Posterior cingulate gyrus (tissue), 11 donors: Measurements from ENCODE around the gene RBM7.

Experiments
- DNase-seq, 10 donors: peaks; one replicate each; pipeline versions ENCODE4 v3.0.0 to v3.0.0-alpha.2; 2020 to 2021; ENCODE audit warnings: mixed read lengths in 3 of 10
- intact Hi-C: fragments of 100-400 bp; cut with DNase I; formaldehyde crosslinking; loops from one replicate; pipeline ENCODE4 v1.15.1; 2023

Gene RBM7

DNA sequence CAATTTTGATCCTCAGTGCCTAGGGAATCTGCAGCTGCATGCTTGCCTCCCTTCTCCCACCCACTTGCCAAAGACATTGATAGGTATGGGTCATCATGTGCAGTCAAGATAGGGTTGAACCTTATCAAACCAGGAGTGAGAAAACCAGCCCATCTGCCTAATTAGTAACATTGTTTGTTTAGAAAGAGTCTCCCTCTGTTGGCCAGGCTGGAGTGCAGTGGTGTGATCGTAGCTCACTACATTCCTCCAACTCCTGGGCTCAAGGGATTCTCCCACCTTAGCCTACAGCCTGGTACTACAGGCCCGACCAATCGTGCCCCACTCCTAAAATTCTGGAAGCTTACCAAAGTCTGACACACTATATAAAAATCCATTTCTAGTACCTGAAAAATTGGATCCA lies 4.7 kb upstream of the RBM7 start:
- intact Hi-C loops = loop anchor here (5.0 kb wide), 1 partner anchor 48 kb away; no protein-coding TSS in a partner anchor
- no peak for DNase-seq

DNA sequence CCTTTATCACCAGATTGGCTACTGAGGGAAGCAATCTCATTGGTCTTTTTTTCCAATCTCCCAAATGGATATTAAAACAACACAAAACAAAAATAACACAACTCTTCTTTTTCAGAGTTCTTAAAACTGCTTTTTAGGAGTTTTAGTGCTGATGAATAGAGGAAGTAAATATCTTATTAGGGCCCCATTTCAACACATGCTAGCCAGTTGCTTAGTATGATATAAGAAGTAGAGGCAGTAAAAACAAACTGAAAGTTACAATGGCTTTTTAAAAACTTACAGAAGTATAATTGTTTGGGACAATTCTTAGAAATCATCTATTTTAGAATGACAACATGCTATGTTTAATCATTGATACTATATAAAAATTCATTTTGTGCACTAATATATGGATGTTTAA lies 3.5 kb upstream of the RBM7 start:
- intact Hi-C loops = loop anchor here (5.0 kb wide), 1 partner anchor 50 kb away; no protein-coding TSS in a partner anchor

DNA sequence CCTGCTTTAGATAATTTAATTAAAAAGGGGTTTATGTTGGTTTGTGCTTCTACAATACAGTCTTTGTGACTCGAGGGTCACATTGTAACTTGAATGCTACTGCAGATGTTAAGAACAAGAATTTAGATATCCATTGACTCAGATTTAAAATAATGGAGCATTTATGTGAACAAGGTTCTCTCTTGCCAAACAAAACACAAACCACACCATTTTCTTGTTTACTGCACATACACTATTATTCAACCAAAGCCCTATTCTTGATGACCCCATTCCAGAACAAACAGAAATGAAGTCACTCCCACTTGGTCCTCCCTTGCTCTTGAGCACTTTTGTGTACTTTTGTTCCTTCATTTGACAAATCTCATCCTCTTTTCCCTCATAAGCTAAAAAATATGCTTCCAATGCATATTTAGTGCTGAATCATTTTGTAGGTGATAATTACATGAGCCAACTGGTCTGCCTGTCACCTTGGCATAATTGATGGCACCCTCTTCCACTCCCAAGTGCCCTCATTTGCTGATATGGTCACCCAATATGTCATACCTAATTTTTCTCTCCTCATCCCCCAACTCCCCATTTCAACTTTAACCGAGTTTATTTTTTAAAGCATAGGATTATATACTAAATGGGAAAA lies 3.0 kb upstream of the RBM7 start:
- DNase-seq = no peak
- intact Hi-C loops = loop anchor here (5.0 kb wide), 1 partner anchor 50 kb away; no protein-coding TSS in a partner anchor

More for the DNA sequence above, 3.5 kb upstream of the RBM7 start:
- no peak for DNase-seq

DNA sequence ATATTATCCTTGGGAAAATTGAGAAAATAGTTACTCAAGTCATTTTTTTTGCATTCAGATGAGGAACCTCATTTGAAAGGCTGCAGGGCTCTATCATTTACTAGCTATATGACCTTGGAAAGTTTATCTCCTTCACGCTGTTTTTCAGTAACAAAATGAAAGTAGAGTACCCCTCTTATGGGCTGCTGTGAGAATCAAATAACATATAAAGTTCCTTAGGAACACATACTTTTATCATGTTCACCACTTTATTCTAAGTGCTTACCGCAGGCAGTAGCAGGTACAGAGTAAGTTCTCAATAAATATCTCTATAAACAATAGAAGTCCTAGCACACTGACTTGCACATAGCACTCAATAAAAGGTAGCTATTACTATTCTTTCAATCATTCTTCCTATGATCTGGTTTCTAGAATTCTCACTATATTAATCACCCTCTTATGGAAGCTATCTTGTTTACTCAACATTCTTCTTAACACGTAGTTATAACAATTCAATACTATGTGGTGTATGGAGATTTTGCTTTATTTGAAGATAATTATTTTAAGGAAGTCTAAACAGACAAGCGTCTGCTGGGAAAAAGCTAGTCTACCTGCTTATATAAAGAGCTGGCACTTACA lies 2.1 kb upstream of the RBM7 start:
- DNase-seq = no peak

DNA sequence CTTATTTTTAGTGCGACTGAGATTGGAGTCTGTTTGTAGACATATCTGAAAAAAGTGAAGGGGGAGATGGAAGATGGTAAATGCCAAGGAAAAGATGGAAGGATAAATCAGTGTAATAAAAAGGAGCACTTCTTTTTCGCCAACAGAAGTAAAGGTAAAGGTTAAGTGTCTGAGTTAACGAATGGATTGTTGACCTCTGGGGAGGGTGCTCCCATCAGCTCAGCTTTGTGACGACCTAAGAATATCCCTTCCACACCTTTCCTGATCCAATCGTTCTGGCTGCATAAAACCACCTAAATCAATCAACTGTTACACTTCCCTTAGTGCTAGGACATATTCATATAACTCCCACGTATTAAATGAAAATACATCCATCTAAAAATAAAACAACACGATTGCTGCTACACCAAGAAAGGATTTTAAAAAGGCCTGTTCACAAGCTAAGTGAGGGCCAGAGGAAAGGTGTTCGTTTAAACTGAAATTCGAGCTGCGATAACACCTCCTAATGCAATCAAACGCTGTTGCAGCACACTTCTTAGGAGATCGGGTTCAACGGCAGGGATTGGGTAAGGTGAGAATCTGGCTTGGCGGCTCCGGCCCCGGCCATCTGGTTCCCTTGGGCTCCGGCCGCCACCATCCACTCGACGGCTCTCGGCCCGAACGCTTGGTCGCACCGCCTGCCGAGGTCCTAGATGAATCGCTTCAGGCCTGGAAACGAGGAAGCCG lies 813 bp upstream of the RBM7 start:
- intact Hi-C loops = loop anchor here (1.0 to 5.0 kb wide), 2 partner anchors 40 to 52 kb away; partner anchors contain the start of gene REXO2
- peak in 1 of 10 donors; percentile 80 for DNase-seq

More for the DNA sequence above, 2.1 kb upstream of the RBM7 start:
- intact Hi-C loops = loop anchor here (5.0 kb wide), 1 partner anchor 51 kb away; no protein-coding TSS in a partner anchor

DNA sequence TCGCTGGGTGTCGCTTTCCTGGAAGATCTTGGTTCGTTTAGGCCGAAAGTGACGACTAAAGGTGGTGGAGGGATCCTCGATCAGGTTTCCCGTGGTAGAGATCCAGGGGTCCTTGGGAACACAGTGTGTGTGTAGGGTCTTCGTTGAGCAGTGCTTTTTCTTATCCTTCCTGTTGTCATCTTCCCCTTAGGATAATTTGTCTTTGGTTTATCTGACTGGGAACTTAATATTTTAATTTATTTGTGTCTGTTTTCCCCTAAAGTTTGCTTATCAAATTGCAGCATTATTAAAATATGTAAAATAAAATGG lies 403 bp downstream of the RBM7 start:
- intact Hi-C loops = loop anchor here (1.0 kb wide), 1 partner anchor 38 kb away; the partner anchor contains the start of gene REXO2
- DNase-seq = no peak

DNA sequence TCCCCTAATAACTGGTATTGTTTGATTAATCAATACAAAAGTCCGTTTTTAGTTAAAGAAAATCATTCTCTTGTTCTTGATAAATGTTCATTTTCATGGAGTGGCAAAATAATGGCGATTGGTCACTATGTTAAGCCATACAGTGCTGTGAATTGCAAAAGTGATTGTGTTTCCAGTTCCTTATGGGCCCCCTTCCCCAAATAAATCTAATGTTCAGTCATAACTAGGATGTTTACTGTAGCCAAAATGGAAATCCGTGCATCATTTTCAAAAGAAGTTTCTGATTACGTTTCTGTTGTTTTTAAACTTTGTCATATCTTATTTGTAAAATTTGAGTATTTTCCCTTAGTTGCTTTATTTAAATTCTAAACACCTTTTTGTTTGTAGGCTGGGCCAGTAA lies 845 bp downstream of the RBM7 start:
- intact Hi-C loops = no loop called here
- DNase-seq = no peak

DNA sequence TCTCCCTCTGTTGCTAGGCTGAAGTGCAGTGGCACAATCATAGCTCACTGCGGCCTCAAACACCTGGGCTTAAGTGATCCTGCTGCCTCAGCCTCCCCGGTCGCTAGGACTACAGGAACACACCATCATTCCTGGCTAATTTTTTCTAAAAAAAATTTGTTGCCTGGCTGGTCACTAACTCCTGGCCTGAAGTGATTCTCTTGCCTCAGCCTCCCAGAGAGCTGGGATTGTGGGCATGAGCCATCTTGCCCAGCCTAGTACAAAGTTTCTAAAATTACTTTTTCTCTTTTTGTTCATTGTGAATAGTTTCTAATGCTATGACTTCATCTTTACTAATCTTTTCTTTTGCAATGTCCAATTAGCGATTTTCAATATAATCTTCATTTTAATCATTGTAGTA lies 12.5 kb downstream of the RBM7 start:
- intact Hi-C loops = no loop called here

DNA sequence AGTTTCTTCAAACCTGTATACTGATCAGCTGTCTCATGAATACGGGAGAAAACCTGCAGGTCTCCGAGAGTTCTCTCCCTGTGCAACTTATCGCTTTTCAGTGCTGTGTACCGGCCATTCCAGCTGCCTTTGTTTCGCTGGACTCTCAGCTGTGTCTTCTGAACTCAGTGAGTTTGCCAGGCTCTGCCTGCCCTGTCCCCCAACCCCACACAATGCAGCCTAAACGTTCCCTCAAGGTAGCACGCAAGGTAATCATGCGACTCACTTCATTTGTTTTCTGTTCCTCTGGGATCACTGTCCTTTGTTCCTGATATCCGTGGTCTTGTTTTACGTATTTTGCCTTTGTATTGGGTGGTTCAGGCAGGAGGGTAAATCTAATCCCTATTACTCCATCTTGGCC lies 13.5 kb downstream of the RBM7 start:
- peak in 1 of 10 donors; percentile 55 for DNase-seq
- intact Hi-C loops = no loop called here

More for the DNA sequence above, 12.5 kb downstream of the RBM7 start:
- DNase-seq = no peak

DNA sequence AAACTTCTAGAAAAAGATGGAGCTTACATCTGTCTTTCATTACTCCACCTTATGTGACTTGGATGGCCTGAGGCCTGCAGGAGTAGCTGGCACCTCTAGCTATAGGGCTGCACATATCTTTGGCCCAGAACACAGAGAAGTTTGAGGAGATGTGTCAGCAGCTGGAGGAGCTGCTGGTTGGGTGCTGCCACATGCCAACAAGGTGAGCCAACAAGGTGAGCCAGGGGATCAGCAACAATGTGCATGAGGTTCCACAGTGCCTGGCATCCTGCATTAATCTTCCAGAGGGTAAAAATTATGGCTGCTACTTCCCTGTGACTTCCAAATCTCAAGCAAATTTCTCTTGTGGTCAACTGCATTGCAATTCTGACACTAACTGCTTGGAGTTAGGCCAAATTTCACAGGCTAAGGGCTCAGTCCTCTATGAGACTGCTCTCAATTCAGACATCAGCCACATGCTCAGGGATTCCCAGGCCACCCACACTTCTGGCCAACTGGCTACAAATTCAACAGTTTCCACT lies 16.0 kb downstream of the RBM7 start:
- intact Hi-C loops = no loop called here
- DNase-seq = no peak

DNA sequence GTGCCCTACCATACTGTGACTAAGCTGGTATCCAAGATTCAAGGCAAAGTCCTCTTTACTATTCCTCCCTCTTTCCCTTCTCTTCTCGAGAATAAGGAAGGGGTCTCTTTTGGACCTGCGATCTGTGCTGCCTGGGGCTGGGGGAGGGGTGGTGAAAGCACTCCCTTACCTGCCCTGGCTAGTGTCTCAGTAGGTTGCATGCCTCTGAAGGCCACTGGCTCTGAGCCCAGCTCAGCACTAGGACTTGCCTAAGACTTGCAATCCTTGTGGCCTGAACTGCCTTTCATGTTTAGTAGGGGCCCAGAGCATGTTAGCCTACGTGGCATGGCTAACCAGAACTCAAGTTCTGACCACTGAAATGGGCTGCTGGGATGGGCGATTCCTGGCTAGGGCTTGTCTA lies 25.8 kb downstream of the RBM7 start:
- intact Hi-C loops = no loop called here
- no peak for DNase-seq

DNA sequence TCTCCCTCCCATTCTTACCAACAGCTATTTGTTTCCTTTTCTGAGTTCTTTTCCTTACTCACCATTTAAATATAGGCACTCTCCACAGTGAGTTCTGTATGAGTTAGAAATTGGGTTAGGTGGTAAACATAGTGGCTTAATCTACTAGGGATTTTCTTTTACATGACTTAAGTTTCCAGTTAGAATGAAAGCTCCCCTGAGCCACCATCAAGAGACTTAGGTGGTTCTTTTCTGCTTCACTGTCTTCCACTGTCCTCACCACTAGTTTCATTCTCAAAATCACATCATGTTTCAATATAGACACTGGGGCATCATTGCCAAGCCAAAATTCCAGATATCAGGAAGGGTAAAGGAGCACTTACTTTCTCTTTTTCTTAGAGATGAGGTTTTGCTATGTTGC lies 29.8 kb downstream of the RBM7 start:
- no peak for DNase-seq
- intact Hi-C loops = no loop called here

DNA sequence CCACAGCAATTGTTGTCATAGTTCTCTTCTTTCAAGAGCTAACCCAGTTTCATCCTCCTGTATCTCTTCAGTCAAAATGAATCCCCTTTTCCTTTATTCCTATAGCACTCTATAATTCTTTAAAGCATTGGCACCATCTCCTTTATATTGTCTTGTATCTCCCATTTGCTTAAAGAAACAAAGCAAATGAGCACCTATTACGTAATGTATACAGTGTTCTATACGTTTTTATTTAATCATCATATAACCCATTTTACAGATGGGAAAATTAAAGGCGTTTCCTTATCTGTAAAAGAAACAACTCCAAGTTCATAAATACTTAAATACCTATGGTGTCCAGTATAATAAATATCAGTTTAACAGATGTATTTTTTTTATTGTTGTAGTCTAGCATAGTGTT lies 32.4 kb downstream of the RBM7 start:
- DNase-seq = no peak
- intact Hi-C loops = no loop called here

DNA sequence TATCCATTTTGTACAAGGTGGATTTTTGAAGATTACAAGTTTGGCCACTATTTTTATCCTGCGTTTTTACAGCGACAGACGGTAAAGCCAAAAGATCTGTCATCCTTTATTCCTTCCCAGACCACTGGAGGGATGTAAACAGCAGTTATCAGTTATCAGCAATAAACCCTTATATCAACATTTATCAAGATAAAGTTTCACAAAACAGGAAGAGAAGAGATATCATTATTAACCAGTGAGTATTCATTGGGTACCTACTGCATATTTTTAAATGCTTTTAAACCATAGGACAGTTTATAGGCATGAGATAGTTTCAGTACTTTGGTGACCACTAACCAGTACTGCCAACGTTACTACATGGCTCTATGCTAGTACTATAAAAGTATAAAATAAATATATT lies 32.9 kb downstream of the RBM7 start:
- no peak for DNase-seq
- intact Hi-C loops = no loop called here

DNA sequence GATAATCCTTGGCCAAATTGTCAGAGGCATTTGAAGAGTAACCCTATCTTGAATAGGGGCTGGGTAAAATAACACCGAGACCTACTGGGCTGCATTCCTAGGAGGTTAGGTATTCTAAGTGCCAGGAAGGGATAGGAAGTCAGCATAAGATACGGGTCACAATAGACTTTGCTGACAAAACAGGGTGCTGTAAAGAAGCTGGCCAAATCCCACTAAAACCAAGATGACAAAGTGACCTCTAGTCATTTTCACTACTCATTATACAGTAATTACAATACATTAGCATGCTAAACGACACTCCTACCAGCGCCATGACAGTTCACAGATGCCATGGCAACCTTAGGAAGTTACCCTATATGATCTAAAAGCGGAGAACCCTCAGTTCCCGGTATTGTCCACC lies 37.8 kb downstream of the RBM7 start:
- no peak for DNase-seq
- intact Hi-C loops = no loop called here

DNA sequence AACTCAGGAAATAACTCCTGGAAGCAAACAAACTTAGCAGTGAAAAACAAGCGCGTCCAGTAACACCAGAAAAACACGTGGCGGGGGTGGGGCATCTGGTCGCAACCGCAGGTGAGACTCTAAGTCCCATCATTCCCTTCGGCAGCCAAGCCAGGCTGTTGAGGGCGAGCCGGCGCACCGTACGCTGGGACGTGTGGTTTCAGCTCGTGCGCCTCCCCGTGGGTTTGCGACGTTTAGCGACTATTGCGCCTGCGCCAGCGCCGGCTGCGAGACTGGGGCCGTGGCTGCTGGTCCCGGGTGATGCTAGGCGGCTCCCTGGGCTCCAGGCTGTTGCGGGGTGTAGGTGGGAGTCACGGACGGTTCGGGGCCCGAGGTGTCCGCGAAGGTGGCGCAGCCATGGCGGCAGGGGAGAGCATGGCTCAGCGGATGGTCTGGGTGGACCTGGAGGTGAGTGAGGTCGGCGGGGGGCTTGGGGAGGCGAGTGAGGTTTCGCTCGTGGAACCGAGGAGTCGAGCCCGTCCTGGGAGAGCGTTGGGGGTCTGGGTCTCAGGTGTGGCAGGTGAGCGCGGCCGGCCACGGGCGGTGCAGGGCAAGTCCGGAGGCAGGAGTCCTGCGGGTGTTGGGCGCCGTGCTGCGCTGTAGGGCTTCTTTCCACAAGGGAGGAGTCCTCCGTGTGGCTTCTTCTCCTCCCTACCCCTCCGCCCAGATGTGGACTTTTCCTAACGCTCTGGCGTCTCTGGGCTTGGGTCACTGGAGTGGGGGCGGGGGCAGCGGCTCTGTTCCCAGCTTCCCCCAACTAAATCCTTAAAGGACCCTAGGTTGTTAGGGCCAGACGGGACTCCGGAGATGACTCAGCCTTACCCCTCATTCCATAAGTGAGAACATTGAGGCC lies 39.0 kb downstream of the RBM7 start, which contains the start of gene REXO2:
Gene REXO2 (plus strand): TSS at position 239 of the 892 bp plus-strand sequence. CDS start 62 bp downstream, at position 301.
- intact Hi-C loops = loop anchor here (1.0 to 5.0 kb wide), 2 partner anchors 39 to 97 kb away; partner anchors contain the start of genes C11orf71 and RBM7
- DNase-seq = peak; percentile 92 to 99 (median 95)

DNA sequence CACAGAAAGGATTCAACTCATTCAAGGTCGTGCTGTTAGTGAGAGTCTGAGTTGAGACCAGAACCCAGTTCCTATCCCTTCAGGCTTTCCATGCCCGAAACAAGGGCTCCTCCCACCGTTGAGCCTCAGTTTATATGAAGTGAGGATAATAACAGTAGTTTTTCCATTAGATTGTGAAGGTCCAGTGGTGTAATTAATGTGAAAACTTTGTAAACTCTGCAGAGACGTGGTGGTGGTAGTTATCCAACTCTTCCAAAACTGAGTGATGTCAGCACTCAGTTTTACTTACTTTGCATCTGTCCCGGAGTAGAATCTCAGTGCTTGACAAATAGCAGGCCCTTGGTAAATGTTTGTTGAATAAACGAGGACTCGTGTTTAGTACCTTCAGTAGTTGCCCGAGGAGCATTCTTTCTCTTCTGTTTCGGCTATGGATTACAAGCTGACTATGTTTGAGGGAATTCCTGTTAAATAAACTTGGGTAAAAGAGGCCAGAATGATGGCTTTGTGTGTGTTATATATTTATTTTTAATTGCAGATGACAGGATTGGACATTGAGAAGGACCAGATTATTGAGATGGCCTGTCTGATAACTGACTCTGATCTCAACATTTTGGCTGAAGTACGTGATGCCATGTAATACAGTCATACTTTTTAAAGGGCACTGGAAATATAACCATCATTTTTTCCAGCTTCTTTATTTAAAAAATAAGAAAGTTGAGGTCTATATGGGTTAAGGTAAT lies 39.8 kb downstream of the RBM7 start:
- DNase-seq = peak in 4 of 10 donors; percentile 11 to 20 (median 16)
- intact Hi-C loops = loop anchor here (5.0 kb wide), 1 partner anchor 98 kb away; no protein-coding TSS in a partner anchor

DNA sequence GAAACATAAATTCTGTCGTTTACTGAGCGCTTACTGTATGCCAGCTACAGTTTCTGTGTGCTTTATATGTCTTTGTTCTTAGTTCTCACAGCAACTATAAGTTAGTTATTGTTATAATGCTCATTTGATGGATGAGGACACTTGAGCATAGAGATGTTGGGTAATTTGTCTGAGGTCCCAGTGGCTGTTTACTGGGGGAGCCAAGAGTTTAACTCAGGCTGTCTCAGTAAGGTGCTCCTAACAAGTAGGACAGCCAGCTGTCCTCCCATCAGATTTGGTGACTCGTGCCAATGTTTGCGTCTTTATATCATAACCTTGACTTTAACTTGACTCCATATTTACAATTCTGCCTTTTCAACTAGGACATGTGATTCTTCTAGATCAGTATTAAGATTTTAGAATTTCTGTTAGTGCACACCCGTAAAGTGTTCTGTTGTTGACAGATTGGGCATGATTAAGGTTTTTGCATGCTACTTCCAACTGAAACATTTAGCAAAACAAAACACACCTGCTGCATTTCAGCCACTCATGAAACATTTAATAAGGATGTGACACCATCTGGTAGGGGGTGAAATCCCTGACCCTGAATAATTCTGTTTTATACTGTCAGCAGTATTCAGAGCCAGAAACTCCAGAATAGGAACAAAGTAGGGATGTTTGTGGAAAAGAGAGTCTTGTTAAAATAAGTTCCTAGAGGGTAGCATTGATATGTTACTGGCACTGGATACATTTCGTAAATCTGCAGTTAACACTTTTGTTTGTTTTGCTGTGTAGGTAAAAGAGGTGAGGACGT lies 40.7 kb downstream of the RBM7 start:
- intact Hi-C loops = loop anchor here (5.0 kb wide), 1 partner anchor 99 kb away; no protein-coding TSS in a partner anchor
- no peak for DNase-seq
